ENCODE results near the gene ATP8A2.

- no peak for TF ChIP-seq ESRRA (IDR thresholded peaks at IDR 0.05; ENCODE audit: low read length)
- TF ChIP-seq, protein P1, sequence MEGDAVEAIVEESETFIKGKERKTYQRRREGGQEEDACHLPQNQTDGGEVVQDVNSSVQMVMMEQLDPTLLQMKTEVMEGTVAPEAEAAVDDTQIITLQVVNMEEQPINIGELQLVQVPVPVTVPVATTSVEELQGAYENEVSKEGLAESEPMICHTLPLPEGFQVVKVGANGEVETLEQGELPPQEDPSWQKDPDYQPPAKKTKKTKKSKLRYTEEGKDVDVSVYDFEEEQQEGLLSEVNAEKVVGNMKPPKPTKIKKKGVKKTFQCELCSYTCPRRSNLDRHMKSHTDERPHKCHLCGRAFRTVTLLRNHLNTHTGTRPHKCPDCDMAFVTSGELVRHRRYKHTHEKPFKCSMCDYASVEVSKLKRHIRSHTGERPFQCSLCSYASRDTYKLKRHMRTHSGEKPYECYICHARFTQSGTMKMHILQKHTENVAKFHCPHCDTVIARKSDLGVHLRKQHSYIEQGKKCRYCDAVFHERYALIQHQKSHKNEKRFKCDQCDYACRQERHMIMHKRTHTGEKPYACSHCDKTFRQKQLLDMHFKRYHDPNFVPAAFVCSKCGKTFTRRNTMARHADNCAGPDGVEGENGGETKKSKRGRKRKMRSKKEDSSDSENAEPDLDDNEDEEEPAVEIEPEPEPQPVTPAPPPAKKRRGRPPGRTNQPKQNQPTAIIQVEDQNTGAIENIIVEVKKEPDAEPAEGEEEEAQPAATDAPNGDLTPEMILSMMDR (IDR thresholded peaks at IDR 0.05 in 2 of 3, conservative IDR thresholded peaks at IDR 0.05 in 1 of 3; ENCODE audit: control insufficient read depth in 2 of 3, extremely low read depth in 1 of 3, insufficient read depth in 1 of 3, low read depth in 3 of 3, low read length in 3 of 3) = no peak
- TF ChIP-seq USF1 (IDR thresholded peaks at IDR 0.05; ENCODE audit: borderline replicate concordance, extremely low read length, insufficient read depth, low read depth, low read length) = no peak
- no peak for TF ChIP-seq ATF3 (IDR thresholded peaks at IDR 0.05; ENCODE audit: borderline replicate concordance, extremely low read depth, low read depth, low read length)
- no peak for TF ChIP-seq JUNB (IDR thresholded peaks at IDR 0.05)
- TF ChIP-seq, protein P2, sequence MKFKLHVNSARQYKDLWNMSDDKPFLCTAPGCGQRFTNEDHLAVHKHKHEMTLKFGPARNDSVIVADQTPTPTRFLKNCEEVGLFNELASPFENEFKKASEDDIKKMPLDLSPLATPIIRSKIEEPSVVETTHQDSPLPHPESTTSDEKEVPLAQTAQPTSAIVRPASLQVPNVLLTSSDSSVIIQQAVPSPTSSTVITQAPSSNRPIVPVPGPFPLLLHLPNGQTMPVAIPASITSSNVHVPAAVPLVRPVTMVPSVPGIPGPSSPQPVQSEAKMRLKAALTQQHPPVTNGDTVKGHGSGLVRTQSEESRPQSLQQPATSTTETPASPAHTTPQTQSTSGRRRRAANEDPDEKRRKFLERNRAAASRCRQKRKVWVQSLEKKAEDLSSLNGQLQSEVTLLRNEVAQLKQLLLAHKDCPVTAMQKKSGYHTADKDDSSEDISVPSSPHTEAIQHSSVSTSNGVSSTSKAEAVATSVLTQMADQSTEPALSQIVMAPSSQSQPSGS (IDR thresholded peaks at IDR 0.05; ENCODE audit: low read length) = no peak
- TF ChIP-seq ZBTB40 (IDR thresholded peaks at IDR 0.05; ENCODE audit: borderline replicate concordance) = no peak
- TF ChIP-seq TAF1 (IDR thresholded peaks at IDR 0.05; ENCODE audit: borderline replicate concordance, low read depth, low read length) = no peak
- TF ChIP-seq ZBTB33 (IDR thresholded peaks at IDR 0.05) = no peak
Observed at GRCh38 chr13:25692099-25692498, 320.3 kb downstream of the ATP8A2 start.

Data from GM12878 (cell line).